GM12874 (cell line): ENCODE data around the gene TLR1.

Experiments used
- CTCF ChIP-seq: IDR thresholded peaks from 2 replicates; pipeline ENCODE4 v1.5.1; 2011; ENCODE audit warnings: low read depth, mild to moderate bottlenecking, control low read depth, low read length, moderate library complexity; ENCODE audit not compliant: insufficient read depth

TLR1 gene

DNA sequence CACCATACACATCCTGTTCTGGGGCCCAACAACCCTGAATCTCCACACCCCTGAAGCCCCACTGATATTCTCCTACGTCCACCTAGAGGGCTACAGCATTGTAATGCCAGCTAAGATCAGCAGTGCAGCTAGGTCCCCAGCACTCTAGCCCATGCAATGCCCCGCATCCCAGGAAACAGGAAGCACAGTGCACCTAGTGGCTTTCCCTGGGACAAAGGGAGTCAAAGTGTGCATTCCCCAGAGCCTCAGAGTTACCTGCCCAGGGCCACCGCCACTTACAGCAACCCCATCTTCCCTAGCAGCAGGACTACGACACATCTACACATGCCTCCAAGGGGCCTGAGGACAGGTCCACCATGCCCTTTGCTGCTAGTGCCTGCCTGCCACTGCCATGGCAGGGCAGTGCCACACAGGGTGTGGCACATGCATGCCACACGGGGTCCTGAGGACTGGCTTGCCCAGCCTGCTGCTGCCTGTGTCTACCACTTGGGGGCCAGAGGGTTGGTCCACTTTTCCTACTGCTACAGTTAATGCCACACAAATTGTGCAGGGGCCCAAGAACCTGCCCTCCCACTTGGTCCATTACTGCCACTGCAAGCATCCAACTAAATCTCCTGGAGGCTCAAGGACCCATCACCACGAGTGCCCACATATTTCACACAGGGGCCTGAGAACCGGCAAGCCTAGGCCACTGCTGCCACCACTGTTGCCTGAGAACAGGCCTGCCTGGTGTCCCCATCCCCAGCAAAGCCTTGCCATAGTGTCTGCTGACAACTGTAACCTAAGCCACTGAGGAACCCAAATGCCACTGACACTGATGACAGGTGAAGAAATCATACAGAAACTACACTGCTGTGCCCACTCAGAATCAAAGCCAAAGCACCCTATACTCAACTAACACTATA is 28.3 kb upstream of the TLR1 start:
- peak; percentile 41 for TF ChIP-seq CTCF

DNA sequence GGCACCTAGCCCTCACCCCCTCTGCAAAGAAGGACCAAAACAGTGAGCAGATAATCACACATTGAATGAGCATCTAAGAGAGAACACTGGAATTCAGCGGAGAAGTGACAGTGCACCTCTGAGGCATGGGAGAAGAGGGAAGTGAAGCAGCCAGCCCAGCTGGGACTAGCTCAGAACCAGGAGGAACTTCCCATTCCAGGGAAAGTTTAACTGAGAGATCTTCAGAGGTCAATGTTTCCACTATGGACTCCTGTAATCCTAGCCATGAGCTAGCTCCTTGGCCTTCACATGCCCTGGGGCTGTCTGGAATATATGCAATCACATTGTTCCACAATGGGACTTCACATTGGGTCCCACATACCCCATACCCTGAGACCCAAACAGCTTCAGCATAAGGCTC is 27.6 kb upstream of the TLR1 start:
- no peak for TF ChIP-seq CTCF

- no peak for TF ChIP-seq CTCF
Observed at GRCh38 chr4:38831653-38832052, 27.1 kb upstream of the TLR1 start.

- no peak for TF ChIP-seq CTCF
Observed at GRCh38 chr4:38829237-38829636, 24.6 kb upstream of the TLR1 start.

DNA sequence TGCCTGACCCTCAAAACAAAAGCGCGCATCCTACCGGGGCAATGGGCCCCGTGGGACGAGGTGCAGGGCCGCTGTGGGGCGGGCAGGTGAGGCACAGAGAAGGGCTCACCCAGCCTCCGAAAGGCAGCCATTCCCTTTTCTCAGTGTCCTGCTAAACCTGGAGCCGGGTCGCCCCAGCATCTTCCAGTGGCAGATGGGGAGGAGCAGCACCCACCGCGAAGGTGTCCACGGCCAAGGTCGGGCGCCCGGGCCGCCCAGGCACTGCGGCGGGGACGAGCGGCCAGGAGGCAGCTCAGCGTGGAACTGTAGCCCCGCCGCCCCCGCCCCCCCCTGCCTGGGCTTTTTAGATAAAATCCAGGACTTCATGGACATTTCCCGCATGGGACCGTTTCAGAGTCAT is 19.2 kb upstream of the TLR1 start:
- no peak for TF ChIP-seq CTCF

- no peak for TF ChIP-seq CTCF
Observed at GRCh38 chr4:38822748-38823303, 18.2 kb upstream of the TLR1 start.

DNA sequence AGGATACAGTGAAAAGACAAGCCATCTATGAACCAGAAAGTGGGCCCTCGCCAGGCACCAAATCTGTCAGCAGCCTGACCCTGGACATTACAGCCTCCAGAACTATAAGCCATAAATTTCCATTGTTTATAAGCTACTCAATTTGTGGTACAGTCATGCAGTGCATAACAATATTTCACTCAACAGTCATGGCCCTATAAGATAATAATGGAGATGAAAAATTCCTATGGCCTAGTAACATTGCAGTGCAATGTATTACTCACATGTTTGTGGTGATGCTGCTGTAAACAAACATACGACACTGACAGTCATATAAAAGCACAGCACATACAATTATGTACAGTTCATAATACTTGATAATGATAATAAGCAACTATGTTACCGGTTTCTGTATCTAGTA is 17.1 kb upstream of the TLR1 start:
- TF ChIP-seq CTCF = no peak
